ENCODE data around the gene RUVBL1. TPM values are rescaled to one million over a fixed set of nuclear protein-coding genes. Genes with fewer than 3 reads are reported as not detected.

RUVBL1 gene
- total RNA-seq, 1 experiment from 2014 or later: 135 TPM

- Histone ChIP-seq H3K9me3 (replicated peaks) (no peaks in the 10 kb centered on the region), H3K36me3 (peaks cover 40% of the 10 kb centered on the region), H3K27ac (no peak overlapping the region), H3K27me3 (no peaks in the 10 kb centered on the region), H3K4me1 (no peaks in the 10 kb centered on the region; the same call in 1 of the 2 replicates), H3K4me3 (no peak overlapping the region)
- DNase-seq: no peak
These were observed 12.5 kb downstream of the RUVBL1 start for GRCh38 chr3:128111147-128111546.

- H3K27ac ChIP-seq: no peak overlapping the region
These were observed 15.8 kb downstream of the RUVBL1 start for GRCh38 chr3:128107834-128108233.

GRCh38 chr3:128103136-128103676, 20.4 kb downstream of the RUVBL1 start:
- Histone ChIP-seq H3K27ac (no peak overlapping the region), H3K27me3 (no peaks in the 10 kb centered on the region), H3K4me3 (no peak overlapping the region), H3K4me1 (no peaks in the 10 kb centered on the region), H3K9me3 (replicated peaks) (no peaks in the 10 kb centered on the region), H3K36me3 (peaks cover 63% of the 10 kb centered on the region)
- no peak for DNase-seq

More at GRCh38 chr3:128107834-128108233, 15.8 kb downstream of the RUVBL1 start:
- DNase-seq: no peak
- Histone ChIP-seq H3K36me3 (peaks cover 46% of the 10 kb centered on the region), H3K9me3 (replicated peaks) (no peaks in the 10 kb centered on the region), H3K27me3 (no peaks in the 10 kb centered on the region), H3K4me1 (no peaks in the 10 kb centered on the region; the same call in 1 of the 2 replicates), H3K4me3 (no peak overlapping the region)

GRCh38 chr3:128100638-128101037, 23.0 kb downstream of the RUVBL1 start:
- Histone ChIP-seq H3K36me3 (peaks cover 77% of the 10 kb centered on the region), H3K4me3 (no peak overlapping the region), H3K9me3 (replicated peaks) (no peaks in the 10 kb centered on the region), H3K27me3 (no peaks in the 10 kb centered on the region), H3K27ac (no peak overlapping the region), H3K4me1 (peaks cover 8% of the 10 kb centered on the region)
- no peak for DNase-seq

- no peak overlapping the region for H3K27ac ChIP-seq
- peaks cover 77% of the 10 kb centered on the region for H3K36me3 ChIP-seq
- H3K4me3 ChIP-seq: no peak overlapping the region
- H3K4me1 ChIP-seq: peaks cover 8% of the 10 kb centered on the region
- DNase-seq: no peak
- H3K27me3 ChIP-seq: no peaks in the 10 kb centered on the region
- H3K9me3 ChIP-seq (replicated peaks): no peaks in the 10 kb centered on the region
These were observed 23.5 kb downstream of the RUVBL1 start for GRCh38 chr3:128100161-128100560.

GRCh38 chr3:128098234-128098633, 25.4 kb downstream of the RUVBL1 start:
- H3K4me1 ChIP-seq: peaks cover 8% of the 10 kb centered on the region
- H3K4me3 ChIP-seq: no peak overlapping the region
- no peak overlapping the region for H3K27ac ChIP-seq
- peaks cover 69% of the 10 kb centered on the region for H3K36me3 ChIP-seq
- no peaks in the 10 kb centered on the region for H3K9me3 ChIP-seq (replicated peaks)
- no peaks in the 10 kb centered on the region for H3K27me3 ChIP-seq
- DNase-seq: no peak

- peaks cover 8% of the 10 kb centered on the region for H3K4me1 ChIP-seq
- H3K9me3 ChIP-seq (replicated peaks): no peaks in the 10 kb centered on the region
- no peaks in the 10 kb centered on the region for H3K27me3 ChIP-seq
- H3K27ac ChIP-seq: peak overlapping the region; percentile 21; the same call in 1 of the 2 replicates
- peaks cover 48% of the 10 kb centered on the region for H3K36me3 ChIP-seq
- DNase-seq: peak; percentile 80 to 86
- H3K4me3 ChIP-seq: no peak overlapping the region
These were observed 28.3 kb downstream of the RUVBL1 start for GRCh38 chr3:128095222-128095703.

GRCh38 chr3:128094295-128095151, 29.1 kb downstream of the RUVBL1 start:
- Histone ChIP-seq H3K36me3 (peaks cover 41% of the 10 kb centered on the region), H3K9me3 (replicated peaks) (no peaks in the 10 kb centered on the region), H3K27ac (no peak overlapping the region), H3K4me1 (peaks cover 8% of the 10 kb centered on the region), H3K4me3 (no peak overlapping the region), H3K27me3 (no peaks in the 10 kb centered on the region)
- DNase-seq: no peak

- no peaks in the 10 kb centered on the region for H3K9me3 ChIP-seq (replicated peaks)
- no peak overlapping the region for H3K27ac ChIP-seq
- H3K27me3 ChIP-seq: no peaks in the 10 kb centered on the region
- no peak overlapping the region for H3K4me3 ChIP-seq
- peaks cover 22% of the 10 kb centered on the region for H3K36me3 ChIP-seq
- no peaks in the 10 kb centered on the region for H3K4me1 ChIP-seq
- no peak for DNase-seq
These were observed 32.0 kb downstream of the RUVBL1 start for GRCh38 chr3:128091586-128091985.

- Histone ChIP-seq H3K4me3 (no peak overlapping the region), H3K4me1 (no peaks in the 10 kb centered on the region), H3K27me3 (no peaks in the 10 kb centered on the region), H3K36me3 (peaks cover 18% of the 10 kb centered on the region), H3K9me3 (replicated peaks) (no peaks in the 10 kb centered on the region), H3K27ac (no peak overlapping the region)
- DNase-seq: no peak
These were observed 34.5 kb downstream of the RUVBL1 start for GRCh38 chr3:128089135-128089534.

- no peak for DNase-seq
- Histone ChIP-seq H3K27ac (no peak overlapping the region), H3K4me1 (peaks cover 10% of the 10 kb centered on the region), H3K36me3 (peaks cover 25% of the 10 kb centered on the region), H3K9me3 (replicated peaks) (no peaks in the 10 kb centered on the region), H3K27me3 (no peaks in the 10 kb centered on the region), H3K4me3 (no peak overlapping the region)
These were observed 39.0 kb downstream of the RUVBL1 start for GRCh38 chr3:128084675-128085021.

GRCh38 chr3:128083980-128084674, 39.5 kb downstream of the RUVBL1 start:
- Histone ChIP-seq H3K4me3 (no peak overlapping the region), H3K27me3 (no peaks in the 10 kb centered on the region), H3K27ac (no peak overlapping the region), H3K9me3 (replicated peaks) (no peaks in the 10 kb centered on the region), H3K4me1 (peaks cover 10% of the 10 kb centered on the region), H3K36me3 (peaks cover 25% of the 10 kb centered on the region)
- no peak for DNase-seq

- no peaks in the 10 kb centered on the region for H3K9me3 ChIP-seq (replicated peaks)
- H3K27ac ChIP-seq: no peak overlapping the region
- H3K4me1 ChIP-seq: peaks cover 10% of the 10 kb centered on the region
- peaks cover 25% of the 10 kb centered on the region for H3K36me3 ChIP-seq
- H3K27me3 ChIP-seq: no peaks in the 10 kb centered on the region
- no peak overlapping the region for H3K4me3 ChIP-seq
- DNase-seq: no peak
These were observed 40.2 kb downstream of the RUVBL1 start for GRCh38 chr3:128083396-128083795.

- Histone ChIP-seq H3K27ac (no peak overlapping the region), H3K4me3 (no peak overlapping the region), H3K4me1 (peaks cover 10% of the 10 kb centered on the region), H3K27me3 (no peaks in the 10 kb centered on the region), H3K36me3 (peaks cover 24% of the 10 kb centered on the region), H3K9me3 (replicated peaks) (no peaks in the 10 kb centered on the region)
- DNase-seq: no peak
These were observed 41.1 kb downstream of the RUVBL1 start for GRCh38 chr3:128082546-128082945.

GRCh38 chr3:128081846-128082245, 41.8 kb downstream of the RUVBL1 start:
- Histone ChIP-seq H3K36me3 (peaks cover 20% of the 10 kb centered on the region), H3K27ac (no peak overlapping the region)
- no peak for DNase-seq

More at GRCh38 chr3:128081846-128082245, 41.8 kb downstream of the RUVBL1 start:
- no peaks in the 10 kb centered on the region for H3K27me3 ChIP-seq
- H3K9me3 ChIP-seq (replicated peaks): no peaks in the 10 kb centered on the region
- peaks cover 10% of the 10 kb centered on the region for H3K4me1 ChIP-seq
- no peak overlapping the region for H3K4me3 ChIP-seq
